Lower leg skin (tissue), 4 donors: Measurements from ENCODE around the gene DCP1B. TPM values are rescaled to one million over a fixed set of nuclear protein-coding genes. Genes with fewer than 3 reads are reported as not detected.

Source experiments
- DNase-seq, 2 donors: peaks; one replicate each; pipeline ENCODE4 v3.0.0-alpha.2; 2019; ENCODE audit warnings: low spot score in 2 of 2
- H3K4me3 ChIP-seq: fragments of 200-600 bp; sonication (generic); 2 replicates; pipeline ENCODE4 v1.5.1; 2017; ENCODE audit warnings: mild to moderate bottlenecking, low read depth; ENCODE audit not compliant: poor library complexity, severe bottlenecking
- CTCF ChIP-seq, 3 donors: fragments of 450-650 bp; IDR thresholded peaks; one replicate each; pipeline ENCODE4 v1.5.1; 2016; ENCODE audit warnings: antibody characterized with exemption in 3 of 3, mild to moderate bottlenecking in 3 of 3, moderate library complexity in 2 of 3
- POLR2A ChIP-seq, 2 donors: fragments of 450-650 bp; IDR thresholded peaks; one replicate each; pipeline ENCODE4 v1.6.1; 2016 to 2017; ENCODE audit warnings: antibody characterized with exemption in 2 of 2, mild to moderate bottlenecking in 1 of 2, moderate library complexity in 1 of 2
- WGBS, 2 donors: methylation state at CpG; one replicate each; pipeline ENCODE4 v1.1.5; 2018; 5-methylcytosine and 5-hydroxymethylcytosine counted together
- intact Hi-C: fragments of 100-400 bp; cut with DNase I; formaldehyde crosslinking; loops from one replicate; pipeline ENCODE4 v1.15.0; 2023; ENCODE audit warnings: low total_unique reads
- total RNA-seq, 4 donors: library from RNA; depleted of rRNA; stranded (reverse); fragments of >200 nt; gene quantifications; one replicate each; pipeline ENCODE4 v1.1.0, GENCODE V29; 2016

The DCP1B gene
- total RNA-seq, 4 donors from 2014 or later, result 10.9 to 15.1 (median 13.5) TPM

- intact Hi-C loops, result no loop called here
- TF ChIP-seq POLR2A (IDR thresholded peaks at IDR 0.05) (no peak), CTCF (IDR thresholded peaks at IDR 0.05) (no peak)
- no peak overlapping the region for H3K4me3 ChIP-seq
- 84 to 87% methylated on average over 17 of the region's 17 CpGs for WGBS, 2 donors
- peak in 1 of 2 donors; percentile 72 for DNase-seq
Measured at GRCh38 chr12:1914114-1914911, 89.9 kb downstream of the DCP1B start.

GRCh38 chr12:1913377-1914113 is 90.7 kb downstream of the DCP1B start:
- no peak for TF ChIP-seq CTCF (IDR thresholded peaks at IDR 0.05)
- DNase-seq, result peak in 1 of 2 donors; percentile 59
- H3K4me3 ChIP-seq, result no peak overlapping the region
- WGBS, 2 donors, result 66 to 75% methylated on average over 11 to 12 of the region's 12 CpGs
- intact Hi-C loops, result no loop called here

GRCh38 chr12:1912580-1913376 is 91.5 kb downstream of the DCP1B start:
- peak in 1 of 2 donors; percentile 74 for DNase-seq
- no peak for TF ChIP-seq POLR2A (IDR thresholded peaks at IDR 0.05)
- TF ChIP-seq CTCF (IDR thresholded peaks at IDR 0.05), result no peak
- no peak overlapping the region for H3K4me3 ChIP-seq
- WGBS, 2 donors, result 80% methylated on average over 18 of the region's 18 CpGs
- intact Hi-C loops, result no loop called here

GRCh38 chr12:1911598-1912575 is 92.4 kb downstream of the DCP1B start:
- intact Hi-C loops, result no loop called here
- WGBS, 2 donors, result 88 to 90% methylated on average over 14 of the region's 16 CpGs
- no peak overlapping the region for H3K4me3 ChIP-seq
- TF ChIP-seq POLR2A (IDR thresholded peaks at IDR 0.05), result no peak
- no peak for TF ChIP-seq CTCF (IDR thresholded peaks at IDR 0.05)
- peak in 1 of 2 donors; percentile 70 for DNase-seq

- WGBS, 2 donors, result 93 to 94% methylated on average over 3 of the region's 3 CpGs
- H3K4me3 ChIP-seq, result no peak overlapping the region
- no peak for DNase-seq
- TF ChIP-seq CTCF (IDR thresholded peaks at IDR 0.05), result no peak
- no peak for TF ChIP-seq POLR2A (IDR thresholded peaks at IDR 0.05)
- intact Hi-C loops, result no loop called here
Measured at GRCh38 chr12:1910468-1910867, 93.8 kb downstream of the DCP1B start.
